Myocyte (in vitro differentiated cells): ENCODE data around the gene ZNF516. TPM values are rescaled to one million over a fixed set of nuclear protein-coding genes. Genes with fewer than 3 reads are reported as not detected.
"Not testable (repeated sequence)": the region's sequence is repeated elsewhere in the genome, so short reads cannot be mapped to it uniquely, and the experiment has no call there.

ENCODE experiments used
- DNase-seq: peaks from one replicate; pipeline ENCODE4 v3.0.0-alpha.2; 2012; ENCODE audit warnings: low read depth
- total RNA-seq: library from RNA; depleted of rRNA; stranded (reverse); fragments of >200 nt; gene quantifications from 2 replicates; pipeline ENCODE4 v1.2.3, GENCODE V29; 2014

The ZNF516 gene
- total RNA-seq, 1 donor from 2014 or later: 11.3 TPM

- peak; percentile 18 for DNase-seq
These were observed 4.2 kb downstream of the ZNF516 start for GRCh38 chr18:76490670-76491472.

- no peak for DNase-seq
These were observed 5.0 kb downstream of the ZNF516 start for GRCh38 chr18:76490033-76490432.

- no peak for DNase-seq
These were observed 6.0 kb downstream of the ZNF516 start for GRCh38 chr18:76489081-76489480.

GRCh38 chr18:76488190-76488589 is 6.9 kb downstream of the ZNF516 start:
- no peak for DNase-seq

GRCh38 chr18:76487782-76488181 is 7.3 kb downstream of the ZNF516 start:
- no peak for DNase-seq

- peak; percentile 39 for DNase-seq
These were observed 8.0 kb downstream of the ZNF516 start for GRCh38 chr18:76487070-76487469.

GRCh38 chr18:76486574-76486973 is 8.5 kb downstream of the ZNF516 start:
- DNase-seq: no peak

GRCh38 chr18:76486038-76486437 is 9.0 kb downstream of the ZNF516 start:
- DNase-seq: no peak

DNA sequence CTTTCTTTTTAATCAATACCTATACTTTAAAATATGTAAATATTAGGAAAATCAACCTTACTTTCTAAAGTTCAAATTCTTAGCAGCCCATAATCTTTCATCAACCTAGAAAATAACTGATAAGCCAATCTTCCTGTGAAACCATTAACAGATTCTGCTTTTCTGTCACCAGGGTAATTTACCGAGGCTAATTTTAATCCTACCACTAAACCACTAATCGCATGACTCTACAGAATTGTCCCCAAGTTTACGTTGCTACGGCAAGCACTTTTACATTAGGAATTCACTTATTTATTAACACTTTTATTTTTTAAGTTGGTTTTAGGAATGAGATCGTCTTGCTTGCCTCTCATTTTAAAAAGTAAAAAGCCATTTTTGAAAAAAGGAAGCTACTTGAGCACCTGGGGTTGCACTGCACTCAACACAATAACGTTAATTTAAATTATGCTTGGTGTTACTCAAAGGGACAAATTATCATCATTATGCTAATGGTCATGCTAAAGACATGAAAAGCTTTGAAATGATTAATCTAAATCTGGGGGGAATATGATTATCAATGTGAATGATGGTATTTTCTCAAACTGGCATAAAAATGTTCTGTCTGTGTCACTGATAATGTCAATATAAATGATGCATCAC is 10.2 kb downstream of the ZNF516 start:
- DNase-seq: no peak

DNA sequence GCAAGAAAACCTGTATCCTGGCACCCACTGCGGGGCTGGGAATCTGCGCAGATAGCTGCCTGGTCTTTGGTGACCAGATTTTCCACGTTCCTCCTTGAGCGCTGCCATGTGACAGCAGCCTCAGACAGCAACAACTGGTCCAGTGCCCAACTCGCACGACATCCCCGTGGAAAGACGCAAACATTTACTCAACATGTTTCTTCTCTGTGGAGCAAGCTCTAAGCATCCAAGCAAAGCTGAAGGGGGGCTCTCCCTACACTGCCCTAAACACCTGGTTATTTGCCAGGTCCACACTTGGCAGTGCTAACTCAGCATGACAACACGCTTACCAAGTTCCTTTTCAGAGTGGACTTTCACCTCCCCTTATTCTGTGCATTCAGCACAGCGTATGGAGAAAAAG is 11.3 kb downstream of the ZNF516 start:
- no peak for DNase-seq

GRCh38 chr18:76482971-76483691 is 11.9 kb downstream of the ZNF516 start:
- DNase-seq: peak; percentile 6

- DNase-seq: no peak
These were observed 12.8 kb downstream of the ZNF516 start for GRCh38 chr18:76482267-76482666.

DNA sequence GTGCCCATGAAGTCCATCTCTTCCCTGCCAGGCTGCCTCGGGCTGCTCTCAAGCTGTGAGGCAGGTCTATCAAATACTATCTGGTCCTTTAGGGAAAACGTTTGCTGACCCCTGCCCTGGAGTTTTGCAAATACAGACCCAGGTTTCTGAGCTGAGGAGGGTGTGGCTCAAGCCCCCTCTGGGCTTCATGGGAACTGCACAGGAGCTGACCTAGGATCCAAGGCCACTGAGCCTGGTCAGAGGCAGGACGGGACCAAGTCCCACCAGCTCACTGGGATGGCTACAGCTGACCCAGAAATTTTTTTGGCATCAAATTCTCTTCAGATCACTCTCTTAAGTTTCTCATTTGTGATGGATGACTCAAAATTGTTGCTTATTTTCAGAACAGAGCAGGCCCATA is 14.1 kb downstream of the ZNF516 start:
- DNase-seq: no peak

- no peak for DNase-seq
These were observed 15.4 kb downstream of the ZNF516 start for GRCh38 chr18:76479351-76480238.

GRCh38 chr18:76476665-76477561 is 18.1 kb downstream of the ZNF516 start:
- DNase-seq: peak; percentile 59

- DNase-seq: peak; percentile 24
These were observed 19.4 kb downstream of the ZNF516 start for GRCh38 chr18:76475450-76476194.

DNA sequence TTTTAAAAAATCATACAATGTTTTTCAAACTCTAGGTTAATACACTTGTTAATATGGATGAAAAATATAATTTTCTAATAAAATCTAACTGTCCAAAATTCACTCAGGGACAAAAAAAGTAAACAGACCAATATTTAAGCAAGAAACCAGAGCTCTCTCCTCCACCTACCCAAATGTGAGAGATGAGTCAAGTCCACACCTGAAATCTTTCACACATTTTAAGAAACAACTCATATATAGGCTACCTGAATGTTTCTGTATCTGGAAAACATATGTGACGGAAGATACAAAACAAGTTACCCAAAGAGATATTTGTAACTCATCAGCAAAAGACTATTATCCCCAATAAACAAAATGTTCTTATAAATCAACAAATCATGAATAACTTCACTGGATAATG is 20.2 kb downstream of the ZNF516 start:
- DNase-seq: no peak

- DNase-seq: not testable (repeated sequence)
These were observed 21.5 kb downstream of the ZNF516 start for GRCh38 chr18:76473521-76473920.

- DNase-seq: no peak
These were observed 22.2 kb downstream of the ZNF516 start for GRCh38 chr18:76472829-76473228.
